HEK293 (cell line): Measurements from ENCODE around the gene PCDHGC5.

Experiments
- IKZF3 ChIP-seq: fragments of 450-650 bp; IDR thresholded peaks from 2 replicates; pipeline ENCODE4 v1.5.0; 2018; ENCODE audit warnings: missing biosample characterization, mild to moderate bottlenecking, missing genetic modification characterization, moderate library complexity
- PRDM1 ChIP-seq: fragments of 450-650 bp; formaldehyde crosslinking; IDR thresholded peaks from 2 replicates; pipeline ENCODE4; 2016; ENCODE audit warnings: missing biosample characterization, missing genetic modification characterization
- RBAK ChIP-seq: fragments of 450-650 bp; formaldehyde crosslinking; IDR thresholded peaks from 2 replicates; pipeline ENCODE4 v1.5.1; 2016; ENCODE audit warnings: missing biosample characterization, missing genetic modification characterization
- ZBTB7A ChIP-seq: fragments of 450-650 bp; formaldehyde crosslinking; IDR thresholded peaks from 2 replicates; pipeline ENCODE4 v1.5.1; 2016; ENCODE audit warnings: low read depth, missing biosample characterization, missing genetic modification characterization
- ZNF146 ChIP-seq: fragments of 450-650 bp; formaldehyde crosslinking; IDR thresholded peaks from 2 replicates; pipeline ENCODE4 v1.5.1; 2016; ENCODE audit warnings: missing biosample characterization, missing genetic modification characterization
- ZNF157 ChIP-seq: fragments of 450-650 bp; formaldehyde crosslinking; IDR thresholded peaks from 2 replicates; pipeline ENCODE4 v1.5.1; 2016; ENCODE audit warnings: missing biosample characterization, missing genetic modification characterization
- ZNF223 ChIP-seq: fragments of 450-650 bp; formaldehyde crosslinking; IDR thresholded peaks from 2 replicates; pipeline ENCODE4 v1.5.1; 2016; ENCODE audit warnings: missing biosample characterization, missing genetic modification characterization
- ZNF23 ChIP-seq: fragments of 450-650 bp; formaldehyde crosslinking; IDR thresholded peaks from 2 replicates; pipeline ENCODE4 v1.5.1; 2016; ENCODE audit warnings: missing biosample characterization, missing genetic modification characterization, borderline replicate concordance
- ZNF274 ChIP-seq, 2 experiments: fragments of 200-500 bp in 1 of 2; fragments of 450-650 bp in 1 of 2; sonication (Bioruptor generic) in 1 of 2; formaldehyde crosslinking in 1 of 2; IDR thresholded peaks; 2 replicates each; pipeline versions ENCODE4 v1.5.1 to v1.6.1; 2014 to 2016; ENCODE audit warnings: borderline replicate concordance in 1 of 2, inconsistent platforms in 1 of 2, low read length in 1 of 2, missing biosample characterization in 1 of 2, missing genetic modification characterization in 1 of 2
- ZNF280D ChIP-seq: fragments of 450-650 bp; formaldehyde crosslinking; IDR thresholded peaks from 2 replicates; pipeline ENCODE4 v1.5.1; 2016; ENCODE audit warnings: missing biosample characterization, missing genetic modification characterization
- ZNF311 ChIP-seq: fragments of 450-650 bp; formaldehyde crosslinking; IDR thresholded peaks from 2 replicates; pipeline ENCODE4 v1.5.1; 2017; ENCODE audit warnings: missing biosample characterization, missing genetic modification characterization, borderline replicate concordance
- ZNF488 ChIP-seq: fragments of 450-650 bp; formaldehyde crosslinking; IDR thresholded peaks from 2 replicates; pipeline ENCODE4 v1.5.1; 2016; ENCODE audit warnings: missing biosample characterization, missing genetic modification characterization
- ZSCAN18 ChIP-seq: fragments of 450-650 bp; formaldehyde crosslinking; IDR thresholded peaks from 2 replicates; pipeline ENCODE4 v1.5.1; 2016; ENCODE audit warnings: missing biosample characterization, missing genetic modification characterization
- TF ChIP-seq, protein P1 (sequence below): fragments of 450-650 bp; formaldehyde crosslinking; IDR thresholded peaks from 2 replicates; pipeline ENCODE4 v1.5.1; 2016; ENCODE audit warnings: missing biosample characterization, missing genetic modification characterization

- TF ChIP-seq, protein P1, sequence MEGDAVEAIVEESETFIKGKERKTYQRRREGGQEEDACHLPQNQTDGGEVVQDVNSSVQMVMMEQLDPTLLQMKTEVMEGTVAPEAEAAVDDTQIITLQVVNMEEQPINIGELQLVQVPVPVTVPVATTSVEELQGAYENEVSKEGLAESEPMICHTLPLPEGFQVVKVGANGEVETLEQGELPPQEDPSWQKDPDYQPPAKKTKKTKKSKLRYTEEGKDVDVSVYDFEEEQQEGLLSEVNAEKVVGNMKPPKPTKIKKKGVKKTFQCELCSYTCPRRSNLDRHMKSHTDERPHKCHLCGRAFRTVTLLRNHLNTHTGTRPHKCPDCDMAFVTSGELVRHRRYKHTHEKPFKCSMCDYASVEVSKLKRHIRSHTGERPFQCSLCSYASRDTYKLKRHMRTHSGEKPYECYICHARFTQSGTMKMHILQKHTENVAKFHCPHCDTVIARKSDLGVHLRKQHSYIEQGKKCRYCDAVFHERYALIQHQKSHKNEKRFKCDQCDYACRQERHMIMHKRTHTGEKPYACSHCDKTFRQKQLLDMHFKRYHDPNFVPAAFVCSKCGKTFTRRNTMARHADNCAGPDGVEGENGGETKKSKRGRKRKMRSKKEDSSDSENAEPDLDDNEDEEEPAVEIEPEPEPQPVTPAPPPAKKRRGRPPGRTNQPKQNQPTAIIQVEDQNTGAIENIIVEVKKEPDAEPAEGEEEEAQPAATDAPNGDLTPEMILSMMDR (tag by site-specific recombination) = no peak
- TF ChIP-seq ZNF488 (tag by site-specific recombination) = no peak
- no peak for TF ChIP-seq ZNF311
- TF ChIP-seq ZNF157 (tag by site-specific recombination) = no peak
- no peak for TF ChIP-seq ZBTB7A (tag by site-specific recombination)
- TF ChIP-seq ZNF23 (tag by site-specific recombination) = no peak
- no peak for TF ChIP-seq ZSCAN18 (tag by site-specific recombination)
- TF ChIP-seq ZNF223 = no peak
- TF ChIP-seq RBAK (tag by site-specific recombination) = no peak
- TF ChIP-seq PRDM1 (tag by site-specific recombination) = no peak
- TF ChIP-seq ZNF146 = no peak
- no peak for TF ChIP-seq ZNF274 (IDR thresholded peaks at IDR 0.05; ENCODE audit: low read length)
- TF ChIP-seq ZNF274 (tag by site-specific recombination; IDR thresholded peaks at IDR 0.05; ENCODE audit: borderline replicate concordance) = no peak
- TF ChIP-seq ZNF280D (tag by site-specific recombination) = no peak
- TF ChIP-seq IKZF3 (tag by site-specific recombination) = no peak
Measured at GRCh38 chr5:141490271-141490670, 1.4 kb downstream of the PCDHGC5 start.
